B cell (primary cell): ENCODE results near the gene DENND2A. TPM values are rescaled to one million over a fixed set of nuclear protein-coding genes. Genes with fewer than 3 reads are reported as not detected.

Experiments
- ATAC-seq: fragments of 200-7000 bp; cut with Tn5 transposase; one replicate; pipeline ENCODE4 v1.10.0; 2021; ENCODE audit warnings: low read depth, mild to moderate bottlenecking, moderate number of reproducible peaks, moderate library complexity
- CTCF ChIA-PET: fragments of 350-600 bp; sonication (Branson Sonifier 250); formaldehyde crosslinking; loops from one replicate; lab custom pipeline; 2021; ENCODE audit warnings: antibody characterized with exemption, inconsistent platforms; lab: Charles Lee
- POLR2A ChIA-PET: fragments of 350-600 bp; sonication (Branson Sonifier 250); formaldehyde crosslinking; loops from one replicate; lab custom pipeline; 2021; ENCODE audit warnings: antibody characterized with exemption; lab: Charles Lee
- DNase-seq: peaks from one replicate; pipeline ENCODE4 v3.0.0; 2013
- H2AFZ ChIP-seq: 2 replicates; pipeline ENCODE4 v1.6.1; 2012; ENCODE audit warnings: mild to moderate bottlenecking, low read depth, low read length; ENCODE audit not compliant: insufficient read depth, poor library complexity, severe bottlenecking
- H3K27ac ChIP-seq, 2 donors: 1 replicate in 1 of 2; 2 replicates in 1 of 2; pipeline ENCODE4 v1.5.1; 2012 to 2013; ENCODE audit warnings: low read length in 2 of 2, mild to moderate bottlenecking in 2 of 2, moderate library complexity in 1 of 2
- H3K27me3 ChIP-seq, 4 experiments: fragments of 200-600 bp in 1 of 4; sonication (generic) in 1 of 4; replicated peaks in 1 of 4; 1 replicate in 2 of 4; 2 replicates in 2 of 4; pipeline versions ENCODE4 v1.6.1 to v1.7.0; 2013 to 2016; ENCODE audit warnings: low read length in 3 of 4, mild to moderate bottlenecking in 2 of 4, mixed read lengths in 1 of 4, moderate library complexity in 1 of 4; ENCODE audit not compliant: insufficient read depth in 4 of 4, control insufficient read depth in 3 of 4; ENCODE audit errors: control extremely low read depth in 1 of 4
- H3K36me3 ChIP-seq, 2 experiments: replicated peaks in 1 of 2; 1 replicate in 1 of 2; 2 replicates in 1 of 2; pipeline versions ENCODE4 v1.6.1 to v1.7.1; 2013; ENCODE audit warnings: low read length in 1 of 2; ENCODE audit not compliant: insufficient read depth in 2 of 2, control insufficient read depth in 1 of 2; ENCODE audit errors: control extremely low read depth in 1 of 2, extremely low read depth in 1 of 2
- H3K4me1 ChIP-seq, 2 donors: fragments of 200-600 bp in 1 of 2; sonication (generic) in 1 of 2; 1 replicate in 1 of 2; 2 replicates in 1 of 2; pipeline versions ENCODE4 v1.5.1 to v1.6.1; 2013 to 2017; ENCODE audit warnings: low read length in 2 of 2; ENCODE audit not compliant: control insufficient read depth in 2 of 2, insufficient read depth in 2 of 2
- H3K4me2 ChIP-seq: replicated peaks from 2 replicates; pipeline ENCODE3; 2012; ENCODE audit warnings: mild to moderate bottlenecking, low read depth, low read length; ENCODE audit not compliant: poor library complexity, severe bottlenecking
- H3K4me3 ChIP-seq, 5 experiments: fragments of 200-600 bp in 1 of 5; sonication (generic) in 1 of 5; 1 replicate in 3 of 5; 2 replicates in 2 of 5; pipeline versions ENCODE4 v1.5.1 to v1.7.0; 2011 to 2016; ENCODE audit warnings: low read length in 4 of 5, mild to moderate bottlenecking in 4 of 5, low read depth in 2 of 5, control low read depth in 1 of 5, moderate library complexity in 1 of 5; ENCODE audit not compliant: insufficient read depth in 1 of 5; ENCODE audit errors: control extremely low read depth in 1 of 5, extremely low read depth in 1 of 5
- H3K79me2 ChIP-seq: fragments of 200-600 bp; sonication (generic); one replicate; pipeline ENCODE4 v1.6.0; 2016; ENCODE audit warnings: low read length; ENCODE audit not compliant: control insufficient read depth, insufficient read depth
- H3K9ac ChIP-seq: fragments of 200-600 bp; sonication (generic); 2 replicates; pipeline ENCODE4 v1.6.1; 2017; ENCODE audit warnings: mild to moderate bottlenecking, low read length, moderate library complexity
- H3K9me3 ChIP-seq, 3 donors: one replicate each; pipeline versions ENCODE4 v1.6.1 to v1.7.1; 2013; ENCODE audit warnings: low read length in 2 of 3; ENCODE audit not compliant: control insufficient read depth in 2 of 3, insufficient read depth in 1 of 3; ENCODE audit errors: control extremely low read depth in 1 of 3
- H4K20me1 ChIP-seq: 2 replicates; pipeline ENCODE4 v1.6.0; 2012; ENCODE audit warnings: mild to moderate bottlenecking, low read length; ENCODE audit not compliant: insufficient read depth, control insufficient read depth, poor library complexity, severe bottlenecking
- H3K27ac Mint-ChIP-seq: one replicate; pipeline ENCODE4 v1.8.0; 2021; ENCODE audit warnings: mixed read lengths
- H3K27me3 Mint-ChIP-seq: one replicate; pipeline ENCODE4 v1.8.0; 2021; ENCODE audit warnings: mixed read lengths
- H3K4me1 Mint-ChIP-seq: one replicate; pipeline ENCODE4 v1.8.0; 2021; ENCODE audit warnings: mixed read lengths
- H3K4me3 Mint-ChIP-seq: one replicate; pipeline ENCODE4 v1.8.0; 2021; ENCODE audit warnings: mixed read lengths
- H3K9me3 Mint-ChIP-seq: one replicate; pipeline ENCODE4 v1.8.0; 2022; ENCODE audit warnings: mixed read lengths; ENCODE audit not compliant: insufficient read depth
- CTCF ChIP-seq: fragments of 200-600 bp; IDR thresholded peaks from one replicate; pipeline ENCODE4 v1.8.0; 2022; ENCODE audit warnings: antibody characterized with exemption, mild to moderate bottlenecking
- EZH2 ChIP-seq: IDR thresholded peaks from 2 replicates; pipeline ENCODE4 v1.6.1; 2012; ENCODE audit warnings: borderline replicate concordance, low read depth, mild to moderate bottlenecking, moderate library complexity, low read length; ENCODE audit not compliant: insufficient read depth, poor library complexity, severe bottlenecking
- WGBS: methylation state at CpG from one replicate; pipeline ENCODE4 v1.1.5; 2013; ENCODE audit warnings: missing lambda C conversion rate; ENCODE audit not compliant: insufficient coverage; 5-methylcytosine and 5-hydroxymethylcytosine counted together
- intact Hi-C: fragments of 100-400 bp; cut with micrococcal nuclease; formaldehyde crosslinking; loops from one replicate; pipeline ENCODE4 v1.10.0; 2022
- polyA plus RNA-seq: library from polyadenylated mRNA; depleted of rRNA; stranded (reverse); fragments of >200 nt; gene quantifications from 2 replicates; pipeline ENCODE4 v1.2.3, GENCODE V29; 2012
- total RNA-seq, 2 donors: library from RNA; stranded (reverse); fragments of 120-200 nt in 1 of 2; gene quantifications; 1 replicate in 1 of 2; 2 replicates in 1 of 2; pipeline versions ENCODE4 v1.2.3 to v1.2.4, GENCODE V29; 2013 to 2022

DENND2A gene
- total and polyA plus RNA-seq, 2 donors (not counting 1 experiment from before 2014, with no cell fraction given) = 0.31 TPM; not detected in 1

GRCh38 chr7:140586516-140586915 is 54.1 kb downstream of the DENND2A start:
- Mint-ChIP-seq H3K4me3 (no peak overlapping the region), H3K27ac (no peak overlapping the region), H3K4me1 (peaks cover 3% of the 10 kb centered on the region), H3K9me3 (no peaks in the 10 kb centered on the region), H3K27me3 (peaks cover 4% of the 10 kb centered on the region)
- ChIA-PET CTCF (no interaction called here), POLR2A (no interaction called here)
- Histone ChIP-seq H3K79me2 (no peaks in the 10 kb centered on the region), H3K9me3 (no peaks in the 10 kb centered on the region), H3K9ac (no peak overlapping the region), H4K20me1 (no peaks in the 10 kb centered on the region), H2AFZ (no peak overlapping the region), H3K36me3 (no peaks in the 10 kb centered on the region), H3K4me3 (no peak overlapping the region), H3K4me2 (no peak overlapping the region), H3K27me3 (no peaks in the 10 kb centered on the region), H3K4me1 (no peaks in the 10 kb centered on the region), H3K27ac (no peak overlapping the region)
- intact Hi-C loops = no loop called here
- 94% methylated on average over 2 of the region's 3 CpGs for WGBS
- DNase-seq = no peak
- TF ChIP-seq EZH2 = no peak
- no peak for TF ChIP-seq CTCF
- ATAC-seq = no peak

- Histone ChIP-seq H3K27ac (no peak overlapping the region), H2AFZ (no peak overlapping the region), H3K4me3 (no peak overlapping the region), H3K36me3 (no peaks in the 10 kb centered on the region), H3K4me1 (no peaks in the 10 kb centered on the region), H3K79me2 (no peaks in the 10 kb centered on the region), H4K20me1 (no peaks in the 10 kb centered on the region), H3K4me2 (no peak overlapping the region), H3K27me3 (no peaks in the 10 kb centered on the region), H3K9me3 (no peaks in the 10 kb centered on the region), H3K9ac (no peak overlapping the region)
- ChIA-PET CTCF (no interaction called here), POLR2A (no interaction called here)
- DNase-seq (no peak), ATAC-seq (no peak)
- TF ChIP-seq EZH2 (no peak), CTCF (no peak)
- WGBS = 97% methylated on average over 7 of the region's 7 CpGs
- no peak overlapping the region for H3K27ac Mint-ChIP-seq
- H3K4me1 Mint-ChIP-seq = no peaks in the 10 kb centered on the region
- intact Hi-C loops = no loop called here
- no peak overlapping the region for H3K4me3 Mint-ChIP-seq
- H3K27me3 Mint-ChIP-seq = peaks cover 4% of the 10 kb centered on the region
- H3K9me3 Mint-ChIP-seq = no peaks in the 10 kb centered on the region
These were observed 55.3 kb downstream of the DENND2A start for GRCh38 chr7:140585333-140585732.
